ENCODE measurements around the gene HOXB9. TPM values are rescaled to one million over a fixed set of nuclear protein-coding genes. Genes with fewer than 3 reads are reported as not detected.

HOXB9 gene
- total RNA-seq, 4 donors from 2014 or later = 0.43 to 1.0 TPM; not detected in 2

DNA sequence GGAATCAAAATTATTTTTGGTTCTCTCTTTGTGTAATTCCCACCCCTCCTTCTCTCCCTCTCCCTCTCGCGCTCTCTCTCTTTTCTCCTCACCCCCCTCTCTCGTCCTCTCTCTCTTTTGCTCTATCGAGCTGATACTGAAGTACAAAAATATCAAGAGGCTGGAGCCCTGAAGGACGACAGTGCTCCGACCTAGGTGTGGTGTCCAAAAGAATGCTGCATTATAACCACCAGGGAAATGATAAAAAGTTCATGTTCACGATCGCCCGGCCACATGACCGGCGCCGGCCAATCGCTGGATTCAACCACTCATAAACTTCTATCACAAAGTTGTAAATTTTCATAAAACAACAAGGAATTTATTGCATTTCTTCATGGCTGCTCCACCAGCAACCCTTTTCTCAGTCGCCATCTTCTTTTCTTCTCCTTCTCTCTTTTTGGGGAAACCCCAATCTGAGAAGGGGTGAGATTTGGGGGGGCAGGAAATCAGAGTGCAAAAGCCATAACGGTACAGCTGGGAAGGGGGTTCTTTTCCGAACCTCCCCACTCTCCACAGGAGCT is 21.3 kb downstream of the HOXB9 start, which contains the start of gene HOXB6:
Gene HOXB6, minus strand, starts transcription at position 217 of the 560 bp plus-strand sequence. CDS start 6,836 bp downstream, outside the sequence.
- Histone ChIP-seq H3K4me3 (peak within 1 kb of the TSS; percentile 17 to 21), H3K9me3 (no peaks in the 10 kb centered on the region), H3K27ac (peak within 1 kb of the TSS; percentile 3 to 65), H3K4me1 (no peaks in the 10 kb centered on the region), H3K27me3 (peaks cover 0 to 84% of the 10 kb centered on the region in 2 donors), H3K36me3 (no peaks in the 10 kb centered on the region)
- peak; percentile 37 to 39 for TF ChIP-seq POLR2A (IDR thresholded peaks at IDR 0.05)
- TF ChIP-seq, protein P1, sequence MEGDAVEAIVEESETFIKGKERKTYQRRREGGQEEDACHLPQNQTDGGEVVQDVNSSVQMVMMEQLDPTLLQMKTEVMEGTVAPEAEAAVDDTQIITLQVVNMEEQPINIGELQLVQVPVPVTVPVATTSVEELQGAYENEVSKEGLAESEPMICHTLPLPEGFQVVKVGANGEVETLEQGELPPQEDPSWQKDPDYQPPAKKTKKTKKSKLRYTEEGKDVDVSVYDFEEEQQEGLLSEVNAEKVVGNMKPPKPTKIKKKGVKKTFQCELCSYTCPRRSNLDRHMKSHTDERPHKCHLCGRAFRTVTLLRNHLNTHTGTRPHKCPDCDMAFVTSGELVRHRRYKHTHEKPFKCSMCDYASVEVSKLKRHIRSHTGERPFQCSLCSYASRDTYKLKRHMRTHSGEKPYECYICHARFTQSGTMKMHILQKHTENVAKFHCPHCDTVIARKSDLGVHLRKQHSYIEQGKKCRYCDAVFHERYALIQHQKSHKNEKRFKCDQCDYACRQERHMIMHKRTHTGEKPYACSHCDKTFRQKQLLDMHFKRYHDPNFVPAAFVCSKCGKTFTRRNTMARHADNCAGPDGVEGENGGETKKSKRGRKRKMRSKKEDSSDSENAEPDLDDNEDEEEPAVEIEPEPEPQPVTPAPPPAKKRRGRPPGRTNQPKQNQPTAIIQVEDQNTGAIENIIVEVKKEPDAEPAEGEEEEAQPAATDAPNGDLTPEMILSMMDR (IDR thresholded peaks at IDR 0.05) = no peak
- no peak for DNase-seq
- intact Hi-C loops (cut with DNase I; ENCODE audit: low total_unique reads) = no loop called here

DNA sequence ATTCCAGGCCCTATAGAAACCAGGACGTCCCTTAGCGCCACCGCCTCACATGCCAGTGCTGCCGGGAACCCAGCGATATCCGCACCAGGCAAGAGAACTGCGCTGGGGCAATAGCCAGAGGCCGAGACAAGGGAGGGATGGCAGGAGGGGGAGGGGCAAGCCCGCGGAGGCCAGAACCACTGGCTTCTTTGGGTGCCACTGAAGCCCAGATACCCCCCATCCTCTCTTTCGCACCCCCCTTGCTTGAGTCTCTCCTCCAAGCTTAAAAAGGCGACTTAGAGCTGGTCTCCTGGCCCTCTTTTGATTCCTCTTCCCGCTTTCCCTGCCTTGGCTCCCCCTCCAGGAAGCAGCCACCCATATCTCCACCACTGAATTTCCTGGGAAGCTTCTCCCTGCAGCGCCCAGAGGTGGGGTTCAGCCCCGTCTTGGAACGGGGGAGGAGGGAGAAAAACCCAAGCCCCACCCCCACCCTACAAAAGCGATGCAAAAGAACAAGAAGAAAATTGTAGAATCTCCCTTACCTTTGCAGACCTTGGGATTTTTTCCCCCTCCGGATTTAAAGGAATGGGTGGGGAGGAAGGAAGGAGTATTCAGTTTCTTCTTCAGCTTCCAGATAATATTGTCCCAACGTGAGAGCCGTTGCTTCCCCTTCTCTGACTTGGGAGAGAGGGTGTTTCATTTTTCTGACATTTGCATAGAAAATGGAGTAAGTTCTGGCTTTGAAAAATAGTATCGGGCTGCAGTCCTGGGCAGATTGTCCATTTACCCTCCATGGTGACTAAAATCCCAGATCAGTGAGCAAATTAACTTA is 22.0 kb downstream of the HOXB9 start:
- Histone ChIP-seq H3K9me3 (no peaks in the 10 kb centered on the region), H3K4me1 (no peaks in the 10 kb centered on the region), H3K27ac (peak overlapping the region; percentile 3 to 65), H3K27me3 (peaks cover 0 to 82% of the 10 kb centered on the region in 2 donors), H3K36me3 (no peaks in the 10 kb centered on the region), H3K4me3 (peak overlapping the region; percentile 17 to 21)
- TF ChIP-seq, protein P1 (IDR thresholded peaks at IDR 0.05) = no peak
- peak in 1 of 2 donors; percentile 3 for TF ChIP-seq POLR2A (IDR thresholded peaks at IDR 0.05)
- no peak for DNase-seq
- intact Hi-C loops (cut with DNase I; ENCODE audit: low total_unique reads) = no loop called here

DNA sequence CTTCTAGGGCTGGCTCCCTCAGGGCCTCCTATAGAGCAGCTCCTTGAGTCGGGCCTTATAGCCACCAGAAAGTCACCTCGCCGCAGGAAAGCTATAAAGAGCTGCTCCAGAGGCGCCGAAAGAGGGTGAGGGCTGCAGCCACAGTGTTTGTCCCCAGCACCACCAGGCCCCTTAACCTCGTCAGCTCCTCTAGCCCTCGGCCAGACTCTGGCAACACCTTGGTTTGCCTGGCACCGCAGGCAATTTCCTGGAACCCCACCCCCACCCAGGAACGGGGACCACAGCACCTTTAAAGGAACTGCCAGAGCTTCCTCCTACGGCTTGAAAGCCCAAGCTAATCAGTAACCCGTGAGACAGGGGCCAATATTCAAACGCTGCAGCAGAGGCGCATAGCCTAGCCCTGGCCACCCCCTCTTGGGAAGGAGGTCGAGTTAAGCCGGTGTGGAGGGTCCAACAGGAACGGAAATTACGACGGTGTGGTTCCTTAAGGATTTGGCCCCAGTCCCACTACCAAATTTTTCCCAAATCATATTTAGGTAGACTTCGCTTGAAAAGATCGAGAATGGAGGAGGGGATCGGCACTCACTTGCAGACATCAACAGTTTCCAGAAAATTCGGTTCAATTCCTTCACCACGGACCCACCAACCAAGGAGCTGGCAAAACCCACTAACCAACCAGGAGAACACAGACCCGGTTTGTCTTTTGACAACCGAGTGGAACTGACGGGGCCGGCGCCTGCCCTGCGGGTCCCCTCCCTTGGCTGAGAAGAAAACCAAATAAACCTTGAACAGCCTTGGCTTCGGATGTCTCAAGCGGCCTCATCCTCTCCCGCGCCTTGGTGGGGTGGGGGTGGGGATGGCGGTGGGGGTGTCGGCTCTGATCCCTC is 24.4 kb downstream of the HOXB9 start:
- intact Hi-C loops (cut with DNase I; ENCODE audit: low total_unique reads) = no loop called here
- peaks cover 0 to 7% of the 10 kb centered on the region in 2 donors for H3K4me1 ChIP-seq
- H3K4me3 ChIP-seq = no peak overlapping the region
- H3K36me3 ChIP-seq = no peaks in the 10 kb centered on the region
- no peak overlapping the region for H3K27ac ChIP-seq
- no peaks in the 10 kb centered on the region for H3K9me3 ChIP-seq
- TF ChIP-seq, protein P1 (IDR thresholded peaks at IDR 0.05) = no peak
- peak in 1 of 2 donors; percentile 18 for TF ChIP-seq POLR2A (IDR thresholded peaks at IDR 0.05)
- no peak for DNase-seq
- peaks cover 9 to 78% of the 10 kb centered on the region in 2 donors for H3K27me3 ChIP-seq

DNA sequence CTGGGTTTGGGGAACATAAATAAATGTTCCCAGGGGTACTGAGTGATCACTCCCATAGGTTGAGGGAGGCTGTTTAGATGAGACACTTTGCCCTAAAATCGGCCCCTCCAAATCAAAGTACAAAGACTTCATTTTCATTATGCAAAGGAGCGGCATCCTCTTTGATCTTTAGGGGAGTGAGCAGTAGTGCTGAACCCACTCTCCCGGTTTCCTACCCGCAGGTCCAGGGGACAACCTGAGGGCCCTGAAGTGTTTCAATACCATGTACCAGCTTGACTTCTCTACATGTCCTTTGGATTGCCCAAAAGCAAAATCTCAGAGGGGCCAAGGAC is 25.0 kb downstream of the HOXB9 start:
- no peak for DNase-seq
- Histone ChIP-seq H3K4me1 (peaks cover 0 to 7% of the 10 kb centered on the region in 2 donors), H3K9me3 (no peaks in the 10 kb centered on the region), H3K27ac (no peak overlapping the region), H3K4me3 (no peak overlapping the region), H3K36me3 (no peaks in the 10 kb centered on the region), H3K27me3 (peaks cover 9 to 79% of the 10 kb centered on the region in 2 donors)
- no peak for TF ChIP-seq POLR2A (IDR thresholded peaks at IDR 0.05)
- TF ChIP-seq, protein P1 (IDR thresholded peaks at IDR 0.05) = no peak
- intact Hi-C loops (cut with DNase I; ENCODE audit: low total_unique reads) = no loop called here
